Activated naive CD4-positive, alpha-beta T cell treated with anti-CD3 and anti-CD28 coated beads, Interleukin-2, amount 10 ng/mL, durations not matched to agents 5 hours and 36 hours (primary cell): ENCODE data around the gene SERPINA7. TPM values are rescaled to one million over a fixed set of nuclear protein-coding genes. Genes with fewer than 3 reads are reported as not detected.

Experiments used
- total RNA-seq, 2 experiments: library from RNA; stranded (reverse); gene quantifications; one replicate each; pipeline ENCODE4 v1.2.3, GENCODE V29; 2021

Gene SERPINA7, protein sequence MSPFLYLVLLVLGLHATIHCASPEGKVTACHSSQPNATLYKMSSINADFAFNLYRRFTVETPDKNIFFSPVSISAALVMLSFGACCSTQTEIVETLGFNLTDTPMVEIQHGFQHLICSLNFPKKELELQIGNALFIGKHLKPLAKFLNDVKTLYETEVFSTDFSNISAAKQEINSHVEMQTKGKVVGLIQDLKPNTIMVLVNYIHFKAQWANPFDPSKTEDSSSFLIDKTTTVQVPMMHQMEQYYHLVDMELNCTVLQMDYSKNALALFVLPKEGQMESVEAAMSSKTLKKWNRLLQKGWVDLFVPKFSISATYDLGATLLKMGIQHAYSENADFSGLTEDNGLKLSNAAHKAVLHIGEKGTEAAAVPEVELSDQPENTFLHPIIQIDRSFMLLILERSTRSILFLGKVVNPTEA
- total RNA-seq = not detected

DNA sequence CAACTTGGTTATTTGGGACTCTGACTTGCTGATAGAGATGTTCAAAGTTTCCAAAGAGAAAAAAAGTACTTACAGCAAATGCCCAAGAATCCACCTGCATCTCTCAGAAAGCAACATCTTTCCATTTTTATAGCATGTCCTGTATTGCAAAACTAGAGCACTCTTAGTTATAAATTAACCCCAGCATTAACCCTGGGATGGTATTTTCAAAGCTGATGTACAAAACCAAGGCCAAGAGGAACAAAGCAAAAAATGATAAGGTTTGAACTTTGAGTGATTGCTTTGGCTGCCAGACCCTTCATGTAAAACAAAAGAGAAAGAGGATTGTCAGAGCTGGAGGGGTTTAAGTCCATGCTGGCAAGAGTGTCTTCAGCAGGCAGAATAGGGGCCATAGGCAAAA is at the start of gene SERPINA7:
SERPINA7 (minus strand) TSS at position 103 of the 400 bp plus-strand sequence. CDS start 1,669 bp downstream, outside the sequence.

Other genes with a start within 250 kb of the SERPINA7 start
- gene NRK, start 216.2 kb downstream of the SERPINA7 start, total RNA-seq = not detected
- not detected for gene PWWP3B, start 129.6 kb upstream of the SERPINA7 start, total RNA-seq